Measurements from ENCODE around the gene TMEM106C.
"Not testable (repeated sequence)": the region's sequence is repeated elsewhere in the genome, so short reads cannot be mapped to it uniquely, and the experiment has no call there.

The TMEM106C gene

GRCh38 chr12:47949441-47950341 is 13.7 kb upstream of the TMEM106C start:
- peak; percentile 80 for DNase-seq (ENCODE audit: low spot score)

- no peak for DNase-seq (ENCODE audit: low spot score)
Measured at GRCh38 chr12:47950856-47951468, 12.4 kb upstream of the TMEM106C start.

GRCh38 chr12:47954058-47954457 is 9.3 kb upstream of the TMEM106C start:
- no peak for DNase-seq (ENCODE audit: low spot score)

- no peak for DNase-seq (ENCODE audit: low spot score)
Measured at GRCh38 chr12:47954467-47955045, 8.8 kb upstream of the TMEM106C start.

GRCh38 chr12:47955059-47955458 is 8.3 kb upstream of the TMEM106C start:
- DNase-seq (ENCODE audit: low spot score), result no peak

- not testable (repeated sequence) for DNase-seq (ENCODE audit: low spot score)
Measured at GRCh38 chr12:47957671-47958070, 5.7 kb upstream of the TMEM106C start.

GRCh38 chr12:47962198-47962597 is 1.2 kb upstream of the TMEM106C start:
- DNase-seq (ENCODE audit: low spot score), result no peak

GRCh38 chr12:47964106-47964728 is 821 bp downstream of the TMEM106C start:
- DNase-seq (ENCODE audit: low spot score), result no peak

- no peak for DNase-seq (ENCODE audit: low spot score)
Measured at GRCh38 chr12:47965581-47965980, 2.2 kb downstream of the TMEM106C start.

- DNase-seq (ENCODE audit: low spot score), result no peak
Measured at GRCh38 chr12:47967461-47968321, 4.3 kb downstream of the TMEM106C start.

- DNase-seq (ENCODE audit: low spot score), result no peak
Measured at GRCh38 chr12:47969845-47970244, 6.4 kb downstream of the TMEM106C start.

- no peak for DNase-seq (ENCODE audit: low spot score)
Measured at GRCh38 chr12:47970843-47971242, 7.4 kb downstream of the TMEM106C start.

- DNase-seq (ENCODE audit: low spot score), result no peak
Measured at GRCh38 chr12:47972895-47973294, 9.5 kb downstream of the TMEM106C start.

GRCh38 chr12:47973870-47974269 is 10.5 kb downstream of the TMEM106C start:
- DNase-seq (ENCODE audit: low spot score), result no peak

GRCh38 chr12:47975036-47975620 is 11.7 kb downstream of the TMEM106C start:
- DNase-seq (ENCODE audit: low spot score), result no peak

- DNase-seq (ENCODE audit: low spot score), result no peak
Measured at GRCh38 chr12:47975816-47976215, 12.4 kb downstream of the TMEM106C start.

- no peak for DNase-seq (ENCODE audit: low spot score)
Measured at GRCh38 chr12:47977046-47977771, 13.8 kb downstream of the TMEM106C start.

- no peak for DNase-seq (ENCODE audit: low spot score)
Measured at GRCh38 chr12:47977772-47978597, 14.6 kb downstream of the TMEM106C start.

GRCh38 chr12:47978598-47978873 is 15.1 kb downstream of the TMEM106C start:
- DNase-seq (ENCODE audit: low spot score), result no peak

- DNase-seq (ENCODE audit: low spot score), result no peak
Measured at GRCh38 chr12:47979166-47979565, 15.8 kb downstream of the TMEM106C start.
